Activated CD4-positive, alpha-beta T cell treated with anti-CD3 and anti-CD28 coated beads, Interleukin-2, amount 10 ng/mL, durations not matched to agents 24 days and 14 days (primary cell): Measurements from ENCODE around the gene CAMK2D. TPM values are rescaled to one million over a fixed set of nuclear protein-coding genes. Genes with fewer than 3 reads are reported as not detected.

Experiments
- DNase-seq: peaks from one replicate; pipeline ENCODE4 v3.0.0; 2022
- H3K27ac Mint-ChIP-seq: one replicate; pipeline ENCODE4 v1.8.0; 2022; ENCODE audit warnings: mild to moderate bottlenecking, mixed read lengths
- H3K27me3 Mint-ChIP-seq: one replicate; pipeline ENCODE4 v1.8.0; 2022; ENCODE audit warnings: mixed read lengths
- H3K36me3 Mint-ChIP-seq: one replicate; pipeline ENCODE4 v1.8.0; 2022; ENCODE audit warnings: low read depth, mild to moderate bottlenecking, mixed read lengths
- H3K4me1 Mint-ChIP-seq: one replicate; pipeline ENCODE4 v1.8.0; 2021; ENCODE audit warnings: mixed read lengths
- H3K4me3 Mint-ChIP-seq: one replicate; pipeline ENCODE4 v1.8.0; 2022; ENCODE audit warnings: mild to moderate bottlenecking, moderate library complexity, mixed read lengths
- H3K9me3 Mint-ChIP-seq: one replicate; pipeline ENCODE4 v1.8.0; 2021; ENCODE audit warnings: mixed read lengths
- intact Hi-C: fragments of 100-400 bp; cut with micrococcal nuclease; formaldehyde crosslinking; loops from one replicate; pipeline ENCODE4 v1.15.1; 2023
- total RNA-seq: library from RNA; stranded (reverse); gene quantifications from 2 replicates; pipeline ENCODE4 v1.2.3, GENCODE V29; 2022

The CAMK2D gene
- total RNA-seq, 1 donor from 2014 or later = 69.3 TPM

DNA sequence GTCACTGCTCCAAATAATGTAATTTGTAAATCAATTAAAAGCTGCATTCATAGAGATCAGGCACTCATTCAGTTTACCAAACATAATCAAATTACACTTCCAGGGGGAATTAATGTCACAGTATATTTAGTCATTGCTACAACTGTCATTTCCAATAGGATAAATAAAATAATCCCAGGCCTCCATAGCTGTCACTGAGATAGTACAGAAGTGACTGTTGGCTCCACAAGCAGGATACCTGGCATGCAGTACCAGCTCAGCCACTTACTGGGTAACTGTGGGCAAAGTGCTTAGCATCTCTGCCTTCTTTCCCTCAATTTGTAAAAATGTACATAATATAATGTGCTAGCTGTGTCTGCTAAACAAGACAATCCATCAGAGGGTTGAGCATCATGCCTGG is 128.1 kb downstream of the CAMK2D start:
- no peak for DNase-seq
- no peak overlapping the region for H3K27ac Mint-ChIP-seq
- H3K36me3 Mint-ChIP-seq = peaks cover 14% of the 10 kb centered on the region
- no peaks in the 10 kb centered on the region for H3K27me3 Mint-ChIP-seq
- peaks cover 38% of the 10 kb centered on the region for H3K4me1 Mint-ChIP-seq
- H3K9me3 Mint-ChIP-seq = no peaks in the 10 kb centered on the region
- intact Hi-C loops = no loop called here
- H3K4me3 Mint-ChIP-seq = no peak overlapping the region

DNA sequence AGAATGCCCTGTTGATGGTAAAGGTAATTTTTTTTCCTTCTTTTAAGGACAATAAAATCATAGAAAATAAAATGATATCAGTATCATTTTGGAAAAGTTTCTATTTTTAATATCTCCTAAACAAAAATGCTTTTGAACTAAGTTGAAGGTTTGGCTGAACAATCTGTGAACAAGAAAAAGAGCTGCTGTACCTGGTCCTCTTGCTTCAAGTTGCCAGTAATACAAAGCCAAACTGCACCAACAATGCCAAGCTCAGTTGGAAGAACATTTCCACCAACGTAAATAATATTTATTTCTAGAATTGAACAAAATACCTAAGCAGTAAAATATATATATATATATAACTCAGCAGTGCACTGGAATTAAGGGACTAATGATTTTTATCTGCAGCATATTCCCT is 132.8 kb downstream of the CAMK2D start:
- Mint-ChIP-seq H3K27ac (no peak overlapping the region), H3K36me3 (peaks cover 31% of the 10 kb centered on the region), H3K4me3 (no peak overlapping the region), H3K4me1 (peaks cover 34% of the 10 kb centered on the region), H3K27me3 (no peaks in the 10 kb centered on the region), H3K9me3 (peaks cover 3% of the 10 kb centered on the region)
- intact Hi-C loops = loop anchor here (5.0 kb wide), 1 partner anchor 61 kb away; no protein-coding TSS in a partner anchor
- DNase-seq = no peak

DNA sequence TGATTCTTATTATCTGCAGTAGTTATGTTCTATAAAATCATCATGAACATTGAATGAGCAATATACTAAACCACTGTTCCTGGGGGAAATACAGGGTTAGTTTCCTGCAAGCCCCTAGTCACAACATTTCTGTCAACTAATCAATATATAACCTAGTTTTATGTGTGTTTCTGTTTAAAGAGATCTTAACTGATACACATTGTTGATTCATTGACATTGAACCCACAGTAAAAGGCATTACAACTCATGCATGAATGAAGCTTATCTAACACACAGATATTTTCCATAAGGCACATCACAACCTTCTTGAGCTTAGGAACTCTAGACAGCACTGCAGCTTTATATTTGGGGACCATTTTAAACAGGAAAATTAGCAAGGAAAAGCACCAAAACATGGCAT is 134.2 kb downstream of the CAMK2D start:
- Mint-ChIP-seq H3K4me3 (no peak overlapping the region), H3K27ac (no peak overlapping the region), H3K27me3 (no peaks in the 10 kb centered on the region), H3K36me3 (peaks cover 33% of the 10 kb centered on the region), H3K9me3 (peaks cover 3% of the 10 kb centered on the region), H3K4me1 (peaks cover 34% of the 10 kb centered on the region)
- intact Hi-C loops = loop anchor here (2.0 to 5.0 kb wide), 2 partner anchors 55 to 60 kb away; no protein-coding TSS in a partner anchor
- DNase-seq = no peak

DNA sequence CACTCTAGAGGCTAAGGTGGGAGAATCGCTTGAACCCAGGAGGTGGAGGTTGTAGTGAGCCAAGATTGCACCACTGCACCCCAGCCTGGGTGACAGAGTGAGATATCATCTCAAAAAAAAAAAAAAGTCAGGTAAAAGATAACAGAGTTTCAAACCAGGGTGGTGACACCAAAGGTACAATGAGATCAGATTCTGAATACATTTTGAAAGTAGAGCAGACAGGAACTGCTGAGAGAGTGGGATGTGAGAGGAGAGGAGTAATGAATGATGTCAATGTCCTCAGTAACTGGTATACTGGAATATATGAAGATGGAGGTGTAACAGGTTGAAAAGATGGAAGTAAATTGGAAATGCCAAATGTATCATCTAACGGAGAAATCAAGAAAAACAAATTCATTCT is 135.6 kb downstream of the CAMK2D start:
- no peak for DNase-seq
- peaks cover 36% of the 10 kb centered on the region for H3K4me1 Mint-ChIP-seq
- peaks cover 36% of the 10 kb centered on the region for H3K36me3 Mint-ChIP-seq
- intact Hi-C loops = loop anchor here (1.0 to 5.0 kb wide), 4 partner anchors 18 to 136 kb away; no protein-coding TSS in a partner anchor
- H3K4me3 Mint-ChIP-seq = no peak overlapping the region
- H3K27me3 Mint-ChIP-seq = no peaks in the 10 kb centered on the region
- H3K9me3 Mint-ChIP-seq = peaks cover 3% of the 10 kb centered on the region
- peak overlapping the region; percentile 46 for H3K27ac Mint-ChIP-seq

DNA sequence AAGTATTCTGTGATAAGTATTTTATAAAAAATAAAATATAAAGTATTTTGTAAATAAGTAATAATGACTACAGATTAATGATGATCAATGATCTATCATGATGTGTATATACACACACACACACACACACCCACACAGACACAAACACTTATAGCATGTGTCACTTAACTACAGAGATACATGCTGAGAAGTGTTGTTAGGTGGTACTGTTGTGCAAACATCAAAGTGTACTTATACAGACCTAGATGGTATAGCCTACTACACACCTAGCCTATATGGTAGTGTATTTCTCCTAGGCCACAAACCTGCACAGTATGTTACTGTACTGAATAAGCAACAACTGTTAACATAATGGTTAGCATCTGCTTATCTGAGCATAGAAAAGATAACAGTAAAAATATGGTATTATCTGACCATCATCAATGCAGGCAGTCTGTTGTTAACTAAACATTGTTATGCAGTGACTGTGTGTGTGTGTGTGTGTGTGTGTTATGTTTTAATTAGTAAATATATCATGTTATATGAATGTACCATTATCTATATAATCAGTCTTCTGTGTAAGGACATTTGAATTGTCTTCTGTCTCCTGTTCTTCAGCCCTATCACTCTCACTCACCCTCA is 138.2 kb downstream of the CAMK2D start:
- H3K9me3 Mint-ChIP-seq = peaks cover 3% of the 10 kb centered on the region
- H3K27me3 Mint-ChIP-seq = no peaks in the 10 kb centered on the region
- intact Hi-C loops = loop anchor here (5.0 kb wide), 1 partner anchor 36 kb away; no protein-coding TSS in a partner anchor
- no peak overlapping the region for H3K4me3 Mint-ChIP-seq
- peaks cover 27% of the 10 kb centered on the region for H3K4me1 Mint-ChIP-seq
- no peak for DNase-seq
- H3K36me3 Mint-ChIP-seq = peaks cover 34% of the 10 kb centered on the region
- H3K27ac Mint-ChIP-seq = no peak overlapping the region

DNA sequence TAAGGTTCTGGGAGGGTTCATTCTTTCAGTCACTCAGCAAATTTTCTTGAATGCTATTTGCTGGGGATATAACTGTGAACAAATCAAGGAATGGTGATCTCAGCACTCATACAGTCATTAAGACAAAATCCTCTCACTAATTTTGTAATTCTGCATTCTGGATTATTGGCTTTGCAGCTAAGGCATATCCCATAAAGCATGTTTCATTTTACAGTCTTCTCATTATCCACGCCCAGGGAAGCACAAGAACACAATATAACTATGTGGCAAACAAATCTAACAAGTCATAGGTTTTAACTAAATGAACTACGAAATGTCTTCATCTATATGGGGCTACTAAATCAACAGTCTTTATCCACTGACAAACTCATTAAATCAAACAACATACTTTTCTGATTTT is 139.9 kb downstream of the CAMK2D start:
- peaks cover 22% of the 10 kb centered on the region for H3K4me1 Mint-ChIP-seq
- no peak overlapping the region for H3K4me3 Mint-ChIP-seq
- intact Hi-C loops = loop anchor here (5.0 kb wide), 1 partner anchor 34 kb away; no protein-coding TSS in a partner anchor
- no peak for DNase-seq
- peaks cover 2% of the 10 kb centered on the region for H3K9me3 Mint-ChIP-seq
- H3K27ac Mint-ChIP-seq = no peak overlapping the region
- H3K27me3 Mint-ChIP-seq = no peaks in the 10 kb centered on the region
- H3K36me3 Mint-ChIP-seq = peaks cover 35% of the 10 kb centered on the region

DNA sequence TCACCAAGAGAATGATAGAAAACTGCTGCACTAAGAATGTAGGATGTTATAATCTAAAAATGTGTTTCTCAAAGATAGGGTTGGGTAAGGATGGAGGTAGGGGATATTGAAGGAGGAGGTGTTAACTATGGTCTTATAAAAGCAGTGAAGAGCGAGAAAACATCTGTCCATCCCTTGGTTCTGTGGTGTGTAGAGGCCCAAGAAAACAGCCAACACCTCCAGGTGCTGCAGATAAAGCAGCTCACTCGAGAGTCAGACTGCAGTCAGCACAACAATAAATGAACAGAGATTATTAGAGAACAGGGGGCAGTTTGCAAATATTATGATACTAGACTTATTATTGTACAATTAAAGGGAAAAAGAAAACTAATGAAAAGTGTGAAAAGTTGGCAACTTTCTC is 141.5 kb downstream of the CAMK2D start:
- Mint-ChIP-seq H3K36me3 (peaks cover 27% of the 10 kb centered on the region), H3K4me3 (no peak overlapping the region), H3K4me1 (peaks cover 15% of the 10 kb centered on the region), H3K27me3 (no peaks in the 10 kb centered on the region), H3K9me3 (no peaks in the 10 kb centered on the region), H3K27ac (no peak overlapping the region)
- no peak for DNase-seq
- intact Hi-C loops = loop anchor here (5.0 kb wide), 1 partner anchor 33 kb away; no protein-coding TSS in a partner anchor

DNA sequence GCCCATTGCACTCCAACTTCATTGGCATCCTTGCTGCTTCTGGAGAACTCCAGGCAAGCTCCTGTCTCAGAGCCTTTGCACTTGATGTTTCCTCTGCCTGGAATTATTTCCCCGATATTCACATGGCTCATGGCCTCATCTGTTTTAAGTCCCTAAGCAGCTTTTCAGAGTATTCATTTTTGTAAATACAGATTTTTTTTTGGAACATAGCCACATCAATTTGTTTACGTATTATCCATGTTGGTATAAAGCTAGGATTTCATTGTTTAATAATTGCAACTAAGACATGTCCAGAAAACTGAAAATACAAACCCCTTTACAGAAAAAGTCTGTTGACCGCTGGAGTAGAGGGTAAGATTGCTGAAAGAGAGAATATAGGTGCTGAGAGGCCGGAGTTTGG is 142.0 kb downstream of the CAMK2D start:
- no peaks in the 10 kb centered on the region for H3K27me3 Mint-ChIP-seq
- intact Hi-C loops = no loop called here
- H3K27ac Mint-ChIP-seq = no peak overlapping the region
- H3K36me3 Mint-ChIP-seq = peaks cover 22% of the 10 kb centered on the region
- no peaks in the 10 kb centered on the region for H3K9me3 Mint-ChIP-seq
- H3K4me3 Mint-ChIP-seq = no peak overlapping the region
- DNase-seq = no peak
- peaks cover 15% of the 10 kb centered on the region for H3K4me1 Mint-ChIP-seq

DNA sequence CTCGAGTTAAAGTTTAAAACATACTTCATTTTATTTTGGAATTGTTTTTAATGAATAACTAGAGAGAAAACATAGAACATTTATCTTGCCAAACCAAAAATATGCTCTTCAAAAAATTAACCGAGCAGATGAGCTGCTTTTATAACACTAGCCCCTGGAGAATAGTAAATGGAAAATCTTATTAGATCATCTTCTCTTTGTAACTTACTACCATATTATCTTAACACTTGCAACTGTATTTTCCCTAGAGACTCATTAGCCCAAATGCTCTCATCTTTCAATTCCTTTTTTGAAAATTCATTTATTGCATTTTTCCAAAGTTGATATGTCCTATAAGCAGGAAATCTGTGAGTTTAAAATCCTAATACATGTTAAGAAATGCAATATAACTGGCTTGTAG is 143.3 kb downstream of the CAMK2D start:
- peaks cover 19% of the 10 kb centered on the region for H3K36me3 Mint-ChIP-seq
- no peak overlapping the region for H3K4me3 Mint-ChIP-seq
- no peaks in the 10 kb centered on the region for H3K9me3 Mint-ChIP-seq
- DNase-seq = no peak
- H3K4me1 Mint-ChIP-seq = peaks cover 18% of the 10 kb centered on the region
- no peaks in the 10 kb centered on the region for H3K27me3 Mint-ChIP-seq
- no peak overlapping the region for H3K27ac Mint-ChIP-seq
- intact Hi-C loops = no loop called here

DNA sequence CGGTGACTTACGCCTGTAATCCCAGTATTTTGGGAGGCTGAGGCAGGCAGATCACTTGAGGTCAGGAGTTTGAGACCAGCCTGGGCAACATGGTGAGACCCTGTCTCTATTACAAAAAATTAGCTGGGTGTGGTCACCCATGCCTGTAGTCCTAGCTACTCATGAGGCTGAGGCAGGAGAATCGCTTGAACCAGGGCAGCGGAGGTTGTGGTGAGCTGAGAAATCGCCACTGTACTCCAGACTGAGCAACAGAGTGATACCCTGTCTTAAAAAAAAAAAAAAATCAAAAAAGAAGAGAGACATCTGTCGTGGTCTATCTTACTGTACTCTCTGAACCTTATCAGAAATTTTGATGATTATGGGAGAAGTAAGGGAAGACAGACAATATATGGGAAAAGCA is 144.3 kb downstream of the CAMK2D start:
- H3K27ac Mint-ChIP-seq = no peak overlapping the region
- H3K36me3 Mint-ChIP-seq = peaks cover 18% of the 10 kb centered on the region
- DNase-seq = no peak
- H3K27me3 Mint-ChIP-seq = no peaks in the 10 kb centered on the region
- no peak overlapping the region for H3K4me3 Mint-ChIP-seq
- H3K4me1 Mint-ChIP-seq = peaks cover 18% of the 10 kb centered on the region
- H3K9me3 Mint-ChIP-seq = no peaks in the 10 kb centered on the region
- intact Hi-C loops = no loop called here

DNA sequence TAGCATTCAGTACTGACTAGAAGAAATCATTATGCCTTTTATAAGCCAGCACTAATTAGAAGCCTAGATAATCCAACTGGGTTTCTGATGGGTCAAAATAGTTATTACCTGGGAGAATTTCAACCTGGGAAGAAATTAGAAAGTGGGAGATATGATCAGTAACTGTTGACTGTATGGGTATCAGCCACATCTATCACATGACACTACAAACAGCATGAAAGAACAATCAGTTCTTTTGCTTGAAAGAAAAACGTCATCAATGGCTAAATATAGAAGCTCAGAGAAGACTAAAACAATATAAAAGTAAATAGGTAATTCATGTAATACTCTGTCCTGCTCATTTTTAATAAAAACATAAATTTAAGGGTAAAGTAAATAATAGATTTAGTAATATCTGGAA is 145.1 kb downstream of the CAMK2D start:
- Mint-ChIP-seq H3K36me3 (peaks cover 12% of the 10 kb centered on the region), H3K4me1 (peaks cover 13% of the 10 kb centered on the region), H3K27me3 (no peaks in the 10 kb centered on the region), H3K4me3 (no peak overlapping the region), H3K9me3 (no peaks in the 10 kb centered on the region), H3K27ac (no peak overlapping the region)
- intact Hi-C loops = no loop called here
- no peak for DNase-seq

DNA sequence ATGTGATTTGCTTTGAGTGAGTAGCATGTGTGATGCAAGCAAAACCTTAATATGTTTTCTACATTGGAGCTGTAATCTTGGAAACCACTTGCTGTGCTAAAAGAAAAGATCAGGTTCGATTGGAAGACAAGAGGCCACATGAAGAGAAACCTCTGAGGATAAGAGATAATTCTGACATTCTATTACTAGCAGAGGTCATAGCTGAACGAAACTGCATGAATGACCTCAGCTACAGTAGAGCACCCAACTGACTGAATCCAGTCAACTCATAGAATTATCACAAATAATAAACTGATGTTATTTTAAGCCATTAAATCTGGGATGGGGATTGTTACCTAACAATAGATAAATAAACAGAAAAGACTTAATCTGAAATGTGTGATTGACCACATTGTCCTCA is 147.1 kb downstream of the CAMK2D start:
- Mint-ChIP-seq H3K27ac (no peak overlapping the region), H3K27me3 (no peaks in the 10 kb centered on the region), H3K9me3 (no peaks in the 10 kb centered on the region), H3K4me1 (peaks cover 13% of the 10 kb centered on the region), H3K4me3 (no peak overlapping the region), H3K36me3 (peaks cover 26% of the 10 kb centered on the region)
- no peak for DNase-seq
- intact Hi-C loops = no loop called here

DNA sequence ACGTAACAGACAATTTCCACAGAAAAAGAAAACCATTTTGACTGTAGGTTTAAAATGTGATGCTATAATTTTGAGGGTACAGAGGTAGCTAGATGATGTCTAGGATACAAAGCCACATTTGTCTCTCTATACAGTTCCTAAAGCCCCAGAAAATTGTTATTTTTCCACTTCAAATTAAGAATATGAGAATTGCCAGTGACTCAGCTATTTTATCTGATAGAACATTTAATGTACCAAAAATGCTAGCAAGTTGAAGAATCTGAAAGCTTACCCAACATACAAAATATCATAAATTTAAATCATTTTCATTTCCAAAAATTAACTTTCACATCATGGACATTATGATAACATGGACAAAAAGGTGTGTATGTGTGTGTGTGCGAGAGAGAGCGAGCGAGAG is 148.0 kb downstream of the CAMK2D start:
- Mint-ChIP-seq H3K4me3 (no peak overlapping the region), H3K27me3 (no peaks in the 10 kb centered on the region), H3K27ac (no peak overlapping the region), H3K9me3 (no peaks in the 10 kb centered on the region), H3K4me1 (peaks cover 13% of the 10 kb centered on the region), H3K36me3 (peaks cover 31% of the 10 kb centered on the region)
- no peak for DNase-seq
- intact Hi-C loops = no loop called here

DNA sequence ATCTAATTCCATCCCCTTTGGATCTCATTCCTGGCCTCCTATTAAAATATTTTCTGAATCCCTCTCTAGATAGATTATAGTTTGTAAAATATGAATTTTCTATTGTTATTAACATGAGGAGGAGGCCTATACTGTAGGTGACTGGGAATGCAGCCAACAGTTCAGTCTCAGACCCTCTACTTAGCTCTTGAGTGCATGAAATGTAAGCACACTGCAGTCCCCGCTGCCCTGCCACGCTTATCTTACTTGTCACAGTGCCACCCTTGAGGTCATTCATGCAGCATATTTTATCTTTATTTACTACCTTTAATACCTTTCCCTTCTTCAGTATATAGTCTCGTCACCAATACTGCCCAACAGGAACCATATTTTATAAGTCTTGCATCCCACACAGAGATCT is 151.0 kb downstream of the CAMK2D start:
- Mint-ChIP-seq H3K27ac (no peak overlapping the region), H3K27me3 (no peaks in the 10 kb centered on the region), H3K4me1 (peaks cover 20% of the 10 kb centered on the region), H3K36me3 (peaks cover 52% of the 10 kb centered on the region), H3K9me3 (peaks cover 10% of the 10 kb centered on the region), H3K4me3 (no peak overlapping the region)
- intact Hi-C loops = no loop called here
- DNase-seq = no peak

DNA sequence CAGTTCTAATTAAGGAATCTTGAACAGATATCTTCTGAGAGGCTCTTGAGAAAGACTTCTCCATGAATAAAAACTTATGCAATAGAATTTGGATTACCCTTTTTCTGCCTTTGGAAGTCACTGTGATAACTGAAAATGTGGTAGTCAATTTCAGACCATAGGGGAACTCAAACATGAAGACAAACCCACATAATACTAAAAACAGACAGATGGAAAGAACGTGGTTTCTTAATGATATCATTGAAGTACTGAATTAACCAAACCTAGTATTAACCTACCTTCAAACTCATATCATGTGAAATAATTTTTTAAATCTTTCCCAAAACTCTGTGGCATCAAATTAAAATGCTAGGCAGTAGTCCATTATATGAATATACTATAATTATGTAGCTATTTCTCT is 153.5 kb downstream of the CAMK2D start:
- H3K4me3 Mint-ChIP-seq = no peak overlapping the region
- H3K27me3 Mint-ChIP-seq = no peaks in the 10 kb centered on the region
- H3K36me3 Mint-ChIP-seq = peaks cover 54% of the 10 kb centered on the region
- intact Hi-C loops = loop anchor here (1.0 kb wide), 2 partner anchors 18 to 67 kb away; no protein-coding TSS in a partner anchor
- H3K27ac Mint-ChIP-seq = peak overlapping the region; percentile 35
- peaks cover 18% of the 10 kb centered on the region for H3K4me1 Mint-ChIP-seq
- DNase-seq = no peak
- H3K9me3 Mint-ChIP-seq = peaks cover 15% of the 10 kb centered on the region
